Neural cell (in vitro differentiated cells): Measurements from ENCODE around the gene SMIM43. TPM values are rescaled to one million over a fixed set of nuclear protein-coding genes. Genes with fewer than 3 reads are reported as not detected.

Source experiments
- H2AFZ ChIP-seq: fragments of 200-600, 300-800 bp; sonication (generic), shearing (Covaris generic); 2 replicates; pipeline ENCODE4 v1.6.0; 2014; ENCODE audit warnings: low read depth, mild to moderate bottlenecking, antibody characterized with exemption, low read length, moderate library complexity
- H3F3A ChIP-seq: fragments of 200-600 bp; shearing (Covaris generic); 2 replicates; pipeline ENCODE4 v1.6.1; 2016; ENCODE audit warnings: mild to moderate bottlenecking, moderate library complexity, mixed read lengths, antibody characterized with exemption, low read length; ENCODE audit not compliant: insufficient read depth, poor library complexity, severe bottlenecking
- H3K27ac ChIP-seq: fragments of 200-600, 300-800 bp; sonication (generic), shearing (Covaris generic); 2 replicates; pipeline ENCODE4 v1.5.1; 2014; ENCODE audit warnings: mild to moderate bottlenecking, low read length, moderate library complexity
- H3K27me3 ChIP-seq: fragments of 300-800, 200-600 bp; sonication (generic), shearing (Covaris generic); 2 replicates; pipeline ENCODE4 v1.6.0; 2014; ENCODE audit warnings: mild to moderate bottlenecking, low read depth, low read length, moderate library complexity; ENCODE audit not compliant: insufficient read depth
- H3K36me3 ChIP-seq: fragments of 300-800, 200-600 bp; sonication (generic), shearing (Covaris generic); 2 replicates; pipeline ENCODE4 v1.5.1; 2014; ENCODE audit warnings: mild to moderate bottlenecking, antibody characterized with exemption, low read length, moderate library complexity; ENCODE audit not compliant: insufficient read depth
- H3K4me2 ChIP-seq: fragments of 300-800, 200-600 bp; sonication (generic), shearing (Covaris generic); 2 replicates; pipeline ENCODE4 v1.6.0; 2014; ENCODE audit warnings: mild to moderate bottlenecking, low read length
- H3K4me3 ChIP-seq: fragments of 300-800, 200-600 bp; sonication (generic), shearing (Covaris generic); 2 replicates; pipeline ENCODE4 v1.5.1; 2014; ENCODE audit warnings: mild to moderate bottlenecking, low read length, moderate library complexity
- H3K79me2 ChIP-seq: fragments of 200-600 bp; shearing (Covaris generic); replicated peaks from 2 replicates; pipeline ENCODE4 v1.6.0; 2014; ENCODE audit warnings: mild to moderate bottlenecking, low read length, moderate library complexity; ENCODE audit not compliant: insufficient read depth
- H3K9ac ChIP-seq: fragments of 300-800, 200-600 bp; sonication (generic), shearing (Covaris generic); 2 replicates; pipeline ENCODE4 v1.6.1; 2016; ENCODE audit warnings: mild to moderate bottlenecking, low read length, mixed read lengths
- H3K9me2 ChIP-seq: fragments of 200-600 bp; shearing (Covaris generic); 2 replicates; pipeline ENCODE4 v1.6.1; 2016; ENCODE audit warnings: mild to moderate bottlenecking, low read length, mixed read lengths; ENCODE audit not compliant: insufficient read depth
- H3K9me3 ChIP-seq: fragments of 200-600, 300-800 bp; sonication (generic), shearing (Covaris generic); 2 replicates; pipeline ENCODE4 v1.6.1; 2016; ENCODE audit warnings: mild to moderate bottlenecking, mixed run types, low read length, moderate library complexity, mixed read lengths
- H4K20me1 ChIP-seq: fragments of 200-600 bp; shearing (Covaris generic); 2 replicates; pipeline ENCODE4 v1.6.1; 2016; ENCODE audit warnings: mild to moderate bottlenecking, mixed run types; ENCODE audit not compliant: insufficient read depth
- EP300 ChIP-seq: fragments of 450-650 bp; conservative IDR thresholded peaks from 2 replicates; pipeline ENCODE4 v1.6.1; 2014; ENCODE audit warnings: antibody characterized with exemption, mild to moderate bottlenecking, moderate library complexity; ENCODE audit not compliant: poor library complexity, severe bottlenecking
- EZH2 ChIP-seq: fragments of 200-600, 300-800 bp; shearing (Covaris generic), sonication (generic); IDR thresholded peaks from 2 replicates; pipeline ENCODE4 v1.6.1; 2014; ENCODE audit warnings: antibody characterized with exemption, low read length, borderline replicate concordance, mild to moderate bottlenecking; ENCODE audit not compliant: insufficient read depth, poor library complexity, severe bottlenecking
- MXI1 ChIP-seq: fragments of 450-650 bp; conservative IDR thresholded peaks from 2 replicates; pipeline ENCODE4 v1.6.1; 2014; ENCODE audit warnings: antibody characterized with exemption, mild to moderate bottlenecking; ENCODE audit not compliant: poor library complexity, severe bottlenecking
- POLR2AphosphoS5 ChIP-seq: IDR thresholded peaks from 2 replicates; pipeline ENCODE4 v1.6.1; 2012
- RAD21 ChIP-seq: fragments of 450-650 bp; conservative IDR thresholded peaks from 2 replicates; pipeline ENCODE4 v1.6.1; 2014; ENCODE audit warnings: antibody characterized with exemption, mild to moderate bottlenecking, moderate library complexity
- SMC3 ChIP-seq: fragments of 450-650 bp; conservative IDR thresholded peaks from 2 replicates; pipeline ENCODE4 v1.6.1; 2014; ENCODE audit warnings: antibody characterized with exemption, mild to moderate bottlenecking, moderate library complexity; ENCODE audit not compliant: poor library complexity
- TAF1 ChIP-seq: IDR thresholded peaks from 2 replicates; pipeline ENCODE4 v1.6.1; 2012; ENCODE audit warnings: low read depth
- polyA plus RNA-seq: library from polyadenylated mRNA; depleted of rRNA; stranded (reverse); fragments of >200 nt; gene quantifications from 2 replicates; pipeline ENCODE4 v1.2.3, GENCODE V29; 2014
- TF ChIP-seq, protein P1 (sequence below): IDR thresholded peaks from 2 replicates; pipeline ENCODE4 v1.6.1; 2012; ENCODE audit warnings: borderline replicate concordance
- TF ChIP-seq, protein P2 (sequence below): fragments of 450-650 bp; IDR thresholded peaks from 2 replicates; pipeline ENCODE4 v1.5.1; 2014; ENCODE audit warnings: antibody characterized with exemption, mild to moderate bottlenecking, moderate library complexity; ENCODE audit not compliant: poor library complexity, severe bottlenecking

SMIM43 gene
- polyA plus RNA-seq, 1 donor from 2014 or later: 0.17 TPM

DNA sequence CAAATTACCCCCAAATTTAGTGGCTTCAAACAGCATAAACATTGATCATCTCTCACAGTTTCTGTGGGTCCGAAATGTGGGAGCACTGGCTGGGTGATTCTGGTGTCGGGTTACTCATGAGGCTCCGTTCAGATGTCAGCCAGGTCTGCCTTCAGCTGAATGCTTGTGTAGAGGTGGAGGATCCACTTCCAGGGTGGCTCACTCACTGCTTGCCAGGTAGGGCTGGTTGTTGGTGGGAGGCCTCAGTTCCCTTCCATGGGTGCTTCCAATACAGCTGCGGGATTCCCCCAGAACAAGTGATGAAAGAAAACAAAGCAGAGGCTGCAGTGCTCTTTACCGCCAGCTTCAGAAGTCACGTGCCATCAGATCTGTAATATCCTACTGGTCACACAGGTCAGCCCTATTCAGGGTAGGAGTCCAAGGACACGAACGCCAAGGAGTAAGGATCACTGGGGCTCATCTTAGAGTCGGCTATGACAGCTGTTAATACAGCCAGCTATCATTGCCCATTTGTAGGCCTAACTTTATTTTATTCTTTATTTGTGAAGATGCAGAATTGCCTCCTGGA, 1.1 kb upstream of the SMIM43 start:
- TF ChIP-seq EP300 (no peak), MXI1 (no peak), EZH2 (no peak), RAD21 (no peak), SMC3 (no peak), TAF1 (no peak), POLR2AphosphoS5 (no peak)
- TF ChIP-seq, protein P1, sequence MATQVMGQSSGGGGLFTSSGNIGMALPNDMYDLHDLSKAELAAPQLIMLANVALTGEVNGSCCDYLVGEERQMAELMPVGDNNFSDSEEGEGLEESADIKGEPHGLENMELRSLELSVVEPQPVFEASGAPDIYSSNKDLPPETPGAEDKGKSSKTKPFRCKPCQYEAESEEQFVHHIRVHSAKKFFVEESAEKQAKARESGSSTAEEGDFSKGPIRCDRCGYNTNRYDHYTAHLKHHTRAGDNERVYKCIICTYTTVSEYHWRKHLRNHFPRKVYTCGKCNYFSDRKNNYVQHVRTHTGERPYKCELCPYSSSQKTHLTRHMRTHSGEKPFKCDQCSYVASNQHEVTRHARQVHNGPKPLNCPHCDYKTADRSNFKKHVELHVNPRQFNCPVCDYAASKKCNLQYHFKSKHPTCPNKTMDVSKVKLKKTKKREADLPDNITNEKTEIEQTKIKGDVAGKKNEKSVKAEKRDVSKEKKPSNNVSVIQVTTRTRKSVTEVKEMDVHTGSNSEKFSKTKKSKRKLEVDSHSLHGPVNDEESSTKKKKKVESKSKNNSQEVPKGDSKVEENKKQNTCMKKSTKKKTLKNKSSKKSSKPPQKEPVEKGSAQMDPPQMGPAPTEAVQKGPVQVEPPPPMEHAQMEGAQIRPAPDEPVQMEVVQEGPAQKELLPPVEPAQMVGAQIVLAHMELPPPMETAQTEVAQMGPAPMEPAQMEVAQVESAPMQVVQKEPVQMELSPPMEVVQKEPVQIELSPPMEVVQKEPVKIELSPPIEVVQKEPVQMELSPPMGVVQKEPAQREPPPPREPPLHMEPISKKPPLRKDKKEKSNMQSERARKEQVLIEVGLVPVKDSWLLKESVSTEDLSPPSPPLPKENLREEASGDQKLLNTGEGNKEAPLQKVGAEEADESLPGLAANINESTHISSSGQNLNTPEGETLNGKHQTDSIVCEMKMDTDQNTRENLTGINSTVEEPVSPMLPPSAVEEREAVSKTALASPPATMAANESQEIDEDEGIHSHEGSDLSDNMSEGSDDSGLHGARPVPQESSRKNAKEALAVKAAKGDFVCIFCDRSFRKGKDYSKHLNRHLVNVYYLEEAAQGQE: no peak
- TF ChIP-seq, protein P2, sequence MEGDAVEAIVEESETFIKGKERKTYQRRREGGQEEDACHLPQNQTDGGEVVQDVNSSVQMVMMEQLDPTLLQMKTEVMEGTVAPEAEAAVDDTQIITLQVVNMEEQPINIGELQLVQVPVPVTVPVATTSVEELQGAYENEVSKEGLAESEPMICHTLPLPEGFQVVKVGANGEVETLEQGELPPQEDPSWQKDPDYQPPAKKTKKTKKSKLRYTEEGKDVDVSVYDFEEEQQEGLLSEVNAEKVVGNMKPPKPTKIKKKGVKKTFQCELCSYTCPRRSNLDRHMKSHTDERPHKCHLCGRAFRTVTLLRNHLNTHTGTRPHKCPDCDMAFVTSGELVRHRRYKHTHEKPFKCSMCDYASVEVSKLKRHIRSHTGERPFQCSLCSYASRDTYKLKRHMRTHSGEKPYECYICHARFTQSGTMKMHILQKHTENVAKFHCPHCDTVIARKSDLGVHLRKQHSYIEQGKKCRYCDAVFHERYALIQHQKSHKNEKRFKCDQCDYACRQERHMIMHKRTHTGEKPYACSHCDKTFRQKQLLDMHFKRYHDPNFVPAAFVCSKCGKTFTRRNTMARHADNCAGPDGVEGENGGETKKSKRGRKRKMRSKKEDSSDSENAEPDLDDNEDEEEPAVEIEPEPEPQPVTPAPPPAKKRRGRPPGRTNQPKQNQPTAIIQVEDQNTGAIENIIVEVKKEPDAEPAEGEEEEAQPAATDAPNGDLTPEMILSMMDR: no peak
- Histone ChIP-seq H3K27ac (no peak overlapping the region), H3K79me2 (no peaks in the 10 kb centered on the region), H3F3A (no peaks in the 10 kb centered on the region), H3K4me2 (no peak overlapping the region), H4K20me1 (no peaks in the 10 kb centered on the region), H3K36me3 (no peaks in the 10 kb centered on the region), H3K27me3 (peaks cover 44% of the 10 kb centered on the region), H3K9me2 (no peaks in the 10 kb centered on the region), H3K9ac (no peak overlapping the region), H3K4me3 (no peak overlapping the region), H2AFZ (no peak overlapping the region), H3K9me3 (no peaks in the 10 kb centered on the region)

DNA sequence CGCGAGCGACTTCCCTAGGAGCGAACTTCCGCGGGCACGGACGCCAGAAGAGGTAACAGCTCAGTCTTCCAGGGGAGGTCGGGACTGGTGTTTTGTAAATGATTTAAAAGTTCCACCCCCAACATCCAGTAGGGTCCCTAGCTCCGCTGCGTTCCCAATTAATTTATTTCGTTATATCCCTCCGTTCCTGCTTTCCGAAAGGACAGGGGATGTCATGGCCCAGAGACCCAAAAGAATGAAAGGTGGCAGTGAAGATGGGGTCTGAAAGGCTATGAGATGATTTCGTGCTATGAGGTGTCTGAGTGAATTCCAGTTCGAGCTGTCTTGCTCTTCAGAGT, 373 bp upstream of the SMIM43 start:
- Histone ChIP-seq H3K79me2 (no peaks in the 10 kb centered on the region), H3K9ac (peak overlapping the region; percentile 29), H3K9me2 (no peaks in the 10 kb centered on the region), H3K9me3 (no peaks in the 10 kb centered on the region), H3K27ac (no peak overlapping the region), H3K36me3 (no peaks in the 10 kb centered on the region), H3K27me3 (peaks cover 44% of the 10 kb centered on the region), H2AFZ (no peak overlapping the region), H3K4me2 (peak overlapping the region; percentile 21), H3F3A (no peaks in the 10 kb centered on the region), H3K4me3 (peak overlapping the region; percentile 73), H4K20me1 (no peaks in the 10 kb centered on the region)
- peak; percentile 53 for TF ChIP-seq POLR2AphosphoS5
- TF ChIP-seq, protein P2: no peak
